ENCODE data around the gene SMIM24. TPM values are rescaled to one million over a fixed set of nuclear protein-coding genes. Genes with fewer than 3 reads are reported as not detected.

The SMIM24 gene
- total RNA-seq, 1 experiment from 2014 or later, result 1.9 TPM

DNA sequence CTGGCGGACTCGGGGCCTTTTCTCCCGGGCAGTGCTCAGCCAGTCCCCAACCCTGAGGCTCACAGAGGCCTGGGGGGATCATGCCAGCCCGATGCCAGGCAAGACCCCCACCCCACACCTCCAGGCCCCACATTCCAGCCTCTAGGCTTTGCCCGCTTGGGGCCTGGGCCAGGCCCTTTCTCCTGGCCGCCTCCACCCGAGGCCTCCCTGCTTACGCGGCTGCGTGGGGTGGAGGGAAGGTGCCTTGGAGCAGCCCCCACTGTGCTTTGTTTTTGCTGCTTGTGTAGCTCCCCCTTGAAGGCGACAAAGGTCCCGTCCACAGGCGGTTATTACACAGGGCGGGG is 38.4 kb downstream of the SMIM24 start:
- Histone ChIP-seq H4K5ac (ENCODE audit: insufficient read length, low read depth, low read length) (no peak overlapping the region), H2BK20ac (ENCODE audit: low read depth, low read length, poor library complexity, severe bottlenecking) (no peak overlapping the region), H2AK5ac (ENCODE audit: insufficient read length, low read length) (no peak overlapping the region), H3K56ac (ENCODE audit: insufficient read length, low read depth, low read length) (no peak overlapping the region), H4K20me1 (ENCODE audit: control insufficient read depth, insufficient read depth, insufficient read length) (no peaks in the 10 kb centered on the region), H3K18ac (ENCODE audit: insufficient read length, low read depth, low read length) (no peak overlapping the region), H3K4me2 (ENCODE audit: insufficient read depth, insufficient read length, low read length) (no peak overlapping the region), H3K79me1 (ENCODE audit: insufficient read depth, low read depth, low read length, poor library complexity, severe bottlenecking) (no peaks in the 10 kb centered on the region), H3K23ac (ENCODE audit: insufficient read length, low read depth, low read length) (no peak overlapping the region), H2BK120ac (ENCODE audit: low read depth, low read length, poor library complexity, severe bottlenecking) (no peak overlapping the region), H2BK15ac (ENCODE audit: low read depth, low read length) (no peak overlapping the region), H3K79me2 (ENCODE audit: insufficient read depth, low read length) (no peaks in the 10 kb centered on the region), H4K8ac (replicated peaks; ENCODE audit: insufficient read length, low read depth, low read length) (no peak overlapping the region), H3K23me2 (ENCODE audit: insufficient read length, low read depth, low read length, poor library complexity, severe bottlenecking) (no peaks in the 10 kb centered on the region), H2AFZ (ENCODE audit: low read length) (no peak overlapping the region), H3T11ph (ENCODE audit: low read length) (no peak overlapping the region), H3K27ac (ENCODE audit: insufficient read length, low read depth, low read length) (no peak overlapping the region), H3K14ac (ENCODE audit: insufficient read depth, low read length) (no peak overlapping the region; the same call in 1 of the 2 replicates), H3K4me1 (ENCODE audit: insufficient read depth, low read length) (no peaks in the 10 kb centered on the region; the same call in 1 of the 2 replicates), H3K9ac (ENCODE audit: extremely low read depth, insufficient read length, low read length) (no peak overlapping the region), H4K91ac (ENCODE audit: insufficient read length, low read depth, low read length) (no peak overlapping the region), H3K27me3 (ENCODE audit: insufficient read depth, low read length) (no peaks in the 10 kb centered on the region), H3K4ac (ENCODE audit: low read depth, low read length) (no peak overlapping the region), H2BK5ac (ENCODE audit: insufficient read length, low read length) (no peak overlapping the region), H3K9me3 (ENCODE audit: control insufficient read depth, low read depth, low read length) (no peaks in the 10 kb centered on the region), H2BK12ac (ENCODE audit: insufficient read length, low read depth, low read length) (no peak overlapping the region)
- Mint-ChIP-seq H3K36me3 (ENCODE audit: insufficient read depth in 1 of 3, low read depth in 3 of 3) (no peaks in the 10 kb centered on the region), H3K4me1 (peaks cover 9 to 17% of the 10 kb centered on the region in 2 experiments), H3K4me3 (no peak overlapping the region), H3K9me3 (no peaks in the 10 kb centered on the region), H3K27ac (no peak overlapping the region), H3K27me3 (ENCODE audit: low read depth) (no peaks in the 10 kb centered on the region; the same call in 1 of the 2 replicates)
- TF ChIP-seq, protein P1, sequence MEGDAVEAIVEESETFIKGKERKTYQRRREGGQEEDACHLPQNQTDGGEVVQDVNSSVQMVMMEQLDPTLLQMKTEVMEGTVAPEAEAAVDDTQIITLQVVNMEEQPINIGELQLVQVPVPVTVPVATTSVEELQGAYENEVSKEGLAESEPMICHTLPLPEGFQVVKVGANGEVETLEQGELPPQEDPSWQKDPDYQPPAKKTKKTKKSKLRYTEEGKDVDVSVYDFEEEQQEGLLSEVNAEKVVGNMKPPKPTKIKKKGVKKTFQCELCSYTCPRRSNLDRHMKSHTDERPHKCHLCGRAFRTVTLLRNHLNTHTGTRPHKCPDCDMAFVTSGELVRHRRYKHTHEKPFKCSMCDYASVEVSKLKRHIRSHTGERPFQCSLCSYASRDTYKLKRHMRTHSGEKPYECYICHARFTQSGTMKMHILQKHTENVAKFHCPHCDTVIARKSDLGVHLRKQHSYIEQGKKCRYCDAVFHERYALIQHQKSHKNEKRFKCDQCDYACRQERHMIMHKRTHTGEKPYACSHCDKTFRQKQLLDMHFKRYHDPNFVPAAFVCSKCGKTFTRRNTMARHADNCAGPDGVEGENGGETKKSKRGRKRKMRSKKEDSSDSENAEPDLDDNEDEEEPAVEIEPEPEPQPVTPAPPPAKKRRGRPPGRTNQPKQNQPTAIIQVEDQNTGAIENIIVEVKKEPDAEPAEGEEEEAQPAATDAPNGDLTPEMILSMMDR (conservative IDR thresholded peaks at IDR 0.05), result no peak
- WGBS (ENCODE audit: extremely low coverage, insufficient read length, low lambda C conversion rate), result no CpG with 5 or more reads among the region's 14 CpGs
- DNase-seq, result no peak

All from H9 (cell line).